Heart left ventricle (tissue), 13 donors: ENCODE data around the gene STT3B.

ENCODE experiments used
- CTCF ChIP-seq, 12 donors: fragments of 200-600 bp; sonication (generic) in 4 of 12; IDR thresholded peaks; one replicate each; pipeline versions ENCODE4 v1.5.0 to v1.8.0; 2018 to 2022; ENCODE audit warnings: antibody characterized with exemption in 12 of 12, mild to moderate bottlenecking in 5 of 12
- POLR2A ChIP-seq, 2 donors: fragments of 450-650 bp; IDR thresholded peaks; one replicate each; pipeline ENCODE4 v1.6.1; 2017; ENCODE audit warnings: antibody characterized with exemption in 2 of 2, mild to moderate bottlenecking in 2 of 2, moderate library complexity in 2 of 2
- donor health status: ischemic (EF 13 %, LVEDD 7.1; RV severe dilation, severe dysfunction).
- donor health status: DM: no; HTN: yes; CAD: no.
- donor health status: DM: no; HTN: no; CAD: no.
- donor health status: ischemic (EF 25% LVEDD 6.9; RV normal size, moderate dysfunction).
- donor health status: ischemic (EF 25% LVEDD 5.7; RV mildly dilated, moderate dysfunction).
- donor health status: ischemic (EF 35%, LVEDD 5.7; RV mildly dilated, moderate dysfunction).
- donor health status: nonischemic (EF 11% LVEDD 7.7; RV severe dilation, severe dysfunction).
- donor health status: DM: yes; HTN: yes; CAD: no.
- donor health status: PGD.
- donor health status: ischemic (EF 29% LVEDD 5.4; RV normal size, mild dysfunction).
- donor health status: nonischemic (EF 23%, LVEDD 6.1; RV moderate dilation, normal function).

- TF ChIP-seq CTCF (IDR thresholded peaks at IDR 0.05) (no peak), POLR2A (IDR thresholded peaks at IDR 0.05) (no peak)
Observed at GRCh38 chr3:31636049-31636448, 103.3 kb downstream of the STT3B start.
